Activated CD4-positive, alpha-beta T cell treated with anti-CD3 and anti-CD28 coated beads, Interleukin-2, amount 10 ng/mL, durations not matched to agents 24 days and 14 days (primary cell): ENCODE results near the gene SPRY4. TPM values are rescaled to one million over a fixed set of nuclear protein-coding genes. Genes with fewer than 3 reads are reported as not detected.
A peak's percentile ranks its signal among the peaks of the same experiment; 100 is the strongest.
"Not testable (repeated sequence)": the region's sequence is repeated elsewhere in the genome, so short reads cannot be mapped to it uniquely, and the experiment has no call there.

ENCODE experiments used
- DNase-seq: peaks from one replicate; pipeline ENCODE4 v3.0.0; 2022
- H3K27ac Mint-ChIP-seq: one replicate; pipeline ENCODE4 v1.8.0; 2022; ENCODE audit warnings: mild to moderate bottlenecking, mixed read lengths
- H3K27me3 Mint-ChIP-seq: one replicate; pipeline ENCODE4 v1.8.0; 2022; ENCODE audit warnings: mixed read lengths
- H3K36me3 Mint-ChIP-seq: one replicate; pipeline ENCODE4 v1.8.0; 2022; ENCODE audit warnings: low read depth, mild to moderate bottlenecking, mixed read lengths
- H3K4me1 Mint-ChIP-seq: one replicate; pipeline ENCODE4 v1.8.0; 2021; ENCODE audit warnings: mixed read lengths
- H3K4me3 Mint-ChIP-seq: one replicate; pipeline ENCODE4 v1.8.0; 2022; ENCODE audit warnings: mild to moderate bottlenecking, moderate library complexity, mixed read lengths
- H3K9me3 Mint-ChIP-seq: one replicate; pipeline ENCODE4 v1.8.0; 2021; ENCODE audit warnings: mixed read lengths
- intact Hi-C: fragments of 100-400 bp; cut with micrococcal nuclease; formaldehyde crosslinking; loops from one replicate; pipeline ENCODE4 v1.15.1; 2023
- total RNA-seq: library from RNA; stranded (reverse); gene quantifications from 2 replicates; pipeline ENCODE4 v1.2.3, GENCODE V29; 2022

The SPRY4 gene
- total RNA-seq, 1 donor from 2014 or later, result 1.5 TPM

DNA sequence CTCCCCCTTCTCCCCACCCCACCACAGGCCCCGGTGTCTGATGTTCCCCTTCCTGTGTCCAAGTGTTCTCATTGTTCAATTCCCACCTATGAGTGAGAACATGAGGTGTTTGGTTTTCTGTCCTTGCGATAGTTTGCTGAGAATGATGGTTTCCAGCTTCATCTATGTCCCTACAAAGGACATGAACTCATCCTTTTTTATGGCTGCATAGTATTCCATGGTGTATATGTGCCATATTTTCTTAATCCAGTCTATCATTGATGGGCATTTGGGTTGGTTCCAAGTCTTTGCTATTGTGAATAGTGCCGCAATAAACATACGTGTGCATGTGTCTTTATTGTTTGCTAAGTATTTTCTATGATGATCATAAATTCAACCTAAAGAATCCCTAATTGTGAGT is 60.7 kb downstream of the SPRY4 start:
- H3K4me1 Mint-ChIP-seq, H3K4me3 Mint-ChIP-seq, H3K36me3 Mint-ChIP-seq, H3K27me3 Mint-ChIP-seq, H3K9me3 Mint-ChIP-seq, DNase-seq, H3K27ac Mint-ChIP-seq, intact Hi-C loops: not testable (repeated sequence)

- Mint-ChIP-seq H3K4me1 (no peaks in the 10 kb centered on the region), H3K27me3 (peaks cover 4% of the 10 kb centered on the region), H3K4me3 (no peak overlapping the region), H3K36me3 (no peaks in the 10 kb centered on the region), H3K9me3 (peaks cover 5% of the 10 kb centered on the region), H3K27ac (peak overlapping the region; percentile 2)
- no peak for DNase-seq
- intact Hi-C loops, result no loop called here
These were observed 61.5 kb downstream of the SPRY4 start for GRCh38 chr5:142263346-142263745.

DNA sequence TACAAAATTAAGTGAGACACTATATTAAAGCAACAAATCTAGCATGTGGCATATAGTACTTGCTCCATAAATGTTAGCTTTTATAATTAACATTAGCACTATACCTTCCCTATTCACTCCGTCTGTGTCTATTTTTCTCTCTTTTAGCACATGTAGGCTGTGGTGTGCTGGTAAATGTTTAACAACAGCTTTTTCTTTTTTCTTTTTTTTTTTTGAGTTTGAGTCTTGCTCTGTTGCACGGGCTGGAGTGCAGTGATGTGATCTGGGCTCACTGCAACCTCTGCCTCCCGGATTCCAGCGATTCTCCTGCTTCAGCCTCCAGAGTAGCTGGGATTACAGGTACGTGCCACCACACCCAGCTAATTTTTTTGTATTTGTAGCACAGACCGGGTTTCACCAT is 62.1 kb downstream of the SPRY4 start:
- Mint-ChIP-seq H3K4me1 (no peaks in the 10 kb centered on the region), H3K9me3 (peaks cover 5% of the 10 kb centered on the region), H3K36me3 (no peaks in the 10 kb centered on the region), H3K27ac (no peak overlapping the region), H3K27me3 (peaks cover 4% of the 10 kb centered on the region), H3K4me3 (no peak overlapping the region)
- intact Hi-C loops, result no loop called here
- DNase-seq, result no peak

Other genes with a start within 250 kb of the SPRY4 start
- 114 and 122 TPM in 2 replicates for gene NDFIP1, start 216.2 kb downstream of the SPRY4 start, total RNA-seq